Fibroblast of lung (primary cell): Measurements from ENCODE around the gene CLTCL1. TPM values are rescaled to one million over a fixed set of nuclear protein-coding genes. Genes with fewer than 3 reads are reported as not detected.
A peak's percentile ranks its signal among the peaks of the same experiment; 100 is the strongest.

Source experiments
- DNase-seq, 2 donors: peaks; one replicate each; pipeline versions ENCODE4 v3.0.0 to v3.0.0-alpha.2; 2010; ENCODE audit warnings: low read depth in 2 of 2
- H2AFZ ChIP-seq: 2 replicates; pipeline ENCODE4 v1.5.1; 2012; ENCODE audit warnings: low read length, control low read depth, inconsistent platforms
- H3K27ac ChIP-seq: 2 replicates; pipeline ENCODE4 v1.5.1; 2011; ENCODE audit warnings: low read length, control low read depth; ENCODE audit not compliant: insufficient read depth
- H3K27me3 ChIP-seq: 2 replicates; pipeline ENCODE4 v1.5.1; 2011; ENCODE audit warnings: mild to moderate bottlenecking, low read length; ENCODE audit not compliant: control insufficient read depth, insufficient read depth
- H3K36me3 ChIP-seq: 2 replicates; pipeline ENCODE4 v1.5.1; 2011; ENCODE audit warnings: low read length; ENCODE audit not compliant: control insufficient read depth, insufficient read depth
- H3K4me1 ChIP-seq: 2 replicates; pipeline ENCODE4 v1.5.1; 2011; ENCODE audit warnings: low read length; ENCODE audit not compliant: control insufficient read depth, insufficient read depth; ENCODE audit errors: extremely low read depth
- H3K4me2 ChIP-seq: 2 replicates; pipeline ENCODE4 v1.5.1; 2011; ENCODE audit warnings: low read length, control low read depth; ENCODE audit not compliant: insufficient read depth; ENCODE audit errors: extremely low read depth
- H3K4me3 ChIP-seq, 4 experiments: fragments of 200-600 bp in 1 of 4; sonication (generic) in 1 of 4; replicated peaks in 1 of 4; 2 replicates each; pipeline ENCODE4 v1.5.1; 2011 to 2016; ENCODE audit warnings: low read length in 4 of 4, low read depth in 3 of 4, mild to moderate bottlenecking in 3 of 4, control low read depth in 2 of 4, inconsistent platforms in 1 of 4, mixed read lengths in 1 of 4; ENCODE audit not compliant: insufficient read depth in 1 of 4; ENCODE audit errors: control extremely low read depth in 1 of 4
- H3K79me2 ChIP-seq: 2 replicates; pipeline ENCODE4 v1.5.1; 2012; ENCODE audit warnings: mild to moderate bottlenecking, low read length, inconsistent platforms; ENCODE audit not compliant: control insufficient read depth, insufficient read depth
- H3K9ac ChIP-seq: 2 replicates; pipeline ENCODE4 v1.5.1; 2011; ENCODE audit warnings: mild to moderate bottlenecking, low read length, control low read depth; ENCODE audit not compliant: insufficient read depth
- H3K9me3 ChIP-seq: 2 replicates; pipeline ENCODE4 v1.5.1; 2012; ENCODE audit warnings: low read depth, low read length; ENCODE audit not compliant: control insufficient read depth, insufficient read depth
- H4K20me1 ChIP-seq: 2 replicates; pipeline ENCODE4 v1.5.1; 2011; ENCODE audit warnings: low read length; ENCODE audit not compliant: control insufficient read depth, insufficient read depth; ENCODE audit errors: extremely low read depth
- CTCF ChIP-seq, 2 donors: IDR thresholded peaks in 1 of 2; conservative IDR thresholded peaks in 1 of 2; 1 replicate in 1 of 2; 2 replicates in 1 of 2; pipeline ENCODE4 v1.5.1; 2011 to 2012; ENCODE audit warnings: low read length in 2 of 2, control low read depth in 1 of 2, inconsistent platforms in 1 of 2, low read depth in 1 of 2, mild to moderate bottlenecking in 1 of 2
- EZH2 ChIP-seq: IDR thresholded peaks from 2 replicates; pipeline ENCODE4 v1.5.1; 2012; ENCODE audit warnings: low read length, control low read depth, mild to moderate bottlenecking; ENCODE audit errors: missing control alignments
- polyA plus RNA-seq, 2 donors: library from polyadenylated mRNA; depleted of rRNA in 1 of 2; stranded (reverse) in 1 of 2; unstranded in 1 of 2; fragments of >200 nt; gene quantifications; 2 replicates each; pipeline ENCODE4 v1.2.1, GENCODE V29; 2011 to 2012; ENCODE audit warnings: missing spikeins in 1 of 2
- total RNA-seq: library from RNA; depleted of rRNA; stranded (reverse); fragments of >200 nt; gene quantifications from 2 replicates; pipeline ENCODE4 v1.2.1, GENCODE V29; 2014

The CLTCL1 gene
- total and polyA plus RNA-seq, 2 donors (not counting 1 experiment from before 2014, with no cell fraction given): 6.5 to 13.4 TPM

- H4K20me1 ChIP-seq: no peaks in the 10 kb centered on the region
- H3K4me2 ChIP-seq: no peak overlapping the region
- no peak overlapping the region for H3K27ac ChIP-seq
- no peak for DNase-seq
- no peaks in the 10 kb centered on the region for H3K4me1 ChIP-seq
- H3K9ac ChIP-seq: no peak overlapping the region
- TF ChIP-seq CTCF (conservative IDR thresholded peaks at IDR 0.05 in 1 of 2, IDR thresholded peaks at IDR 0.05 in 1 of 2; ENCODE audit: low read depth in 1 of 2, low read length in 2 of 2) (no peak), EZH2 (no peak)
- no peaks in the 10 kb centered on the region for H3K9me3 ChIP-seq
- no peaks in the 10 kb centered on the region for H3K36me3 ChIP-seq
- no peak overlapping the region for H3K4me3 ChIP-seq
- no peaks in the 10 kb centered on the region for H3K27me3 ChIP-seq
- no peaks in the 10 kb centered on the region for H3K79me2 ChIP-seq
- no peak overlapping the region for H2AFZ ChIP-seq
Measured at GRCh38 chr22:19275104-19275503, 16.4 kb downstream of the CLTCL1 start.

GRCh38 chr22:19271856-19272535 is 19.5 kb downstream of the CLTCL1 start:
- H3K27ac ChIP-seq: no peak overlapping the region
- H3K9me3 ChIP-seq: no peaks in the 10 kb centered on the region
- no peak overlapping the region for H3K4me2 ChIP-seq
- H3K4me1 ChIP-seq: no peaks in the 10 kb centered on the region
- no peak overlapping the region for H3K4me3 ChIP-seq
- H3K79me2 ChIP-seq: no peaks in the 10 kb centered on the region
- H4K20me1 ChIP-seq: no peaks in the 10 kb centered on the region
- no peaks in the 10 kb centered on the region for H3K36me3 ChIP-seq
- H2AFZ ChIP-seq: no peak overlapping the region
- no peak for TF ChIP-seq CTCF (conservative IDR thresholded peaks at IDR 0.05 in 1 of 2, IDR thresholded peaks at IDR 0.05 in 1 of 2; ENCODE audit: low read depth in 1 of 2, low read length in 2 of 2)
- no peak for TF ChIP-seq EZH2
- H3K27me3 ChIP-seq: no peaks in the 10 kb centered on the region
- H3K9ac ChIP-seq: no peak overlapping the region
- peak in 1 of 2 donors; percentile 74 for DNase-seq

- TF ChIP-seq EZH2 (no peak), CTCF (conservative IDR thresholded peaks at IDR 0.05 in 1 of 2, IDR thresholded peaks at IDR 0.05 in 1 of 2; ENCODE audit: low read depth in 1 of 2, low read length in 2 of 2) (no peak)
- no peak overlapping the region for H3K4me2 ChIP-seq
- no peak overlapping the region for H3K27ac ChIP-seq
Measured at GRCh38 chr22:19271273-19271855, 20.2 kb downstream of the CLTCL1 start.

More at GRCh38 chr22:19271273-19271855, 20.2 kb downstream of the CLTCL1 start:
- no peaks in the 10 kb centered on the region for H3K4me1 ChIP-seq
- H3K79me2 ChIP-seq: no peaks in the 10 kb centered on the region
- no peaks in the 10 kb centered on the region for H3K27me3 ChIP-seq
- no peaks in the 10 kb centered on the region for H3K9me3 ChIP-seq
- H4K20me1 ChIP-seq: no peaks in the 10 kb centered on the region
- no peak for DNase-seq
- H2AFZ ChIP-seq: no peak overlapping the region
- no peaks in the 10 kb centered on the region for H3K36me3 ChIP-seq
- H3K9ac ChIP-seq: no peak overlapping the region
- H3K4me3 ChIP-seq: no peak overlapping the region
